H1 (cell line): Measurements from ENCODE around the gene CES4A. TPM values are rescaled to one million over a fixed set of nuclear protein-coding genes. Genes with fewer than 3 reads are reported as not detected.

ENCODE experiments used
- EGR1 ChIP-seq: IDR thresholded peaks from 2 replicates; pipeline ENCODE4 v1.6.1; 2011; ENCODE audit warnings: low read depth, low read length, borderline replicate concordance
- SP1 ChIP-seq: IDR thresholded peaks from 2 replicates; pipeline ENCODE4 v1.6.1; 2011; ENCODE audit warnings: low read depth, low read length
- polyA plus RNA-seq, 7 experiments: library from polyadenylated mRNA; depleted of rRNA in 3 of 7; stranded (reverse) in 5 of 7; unstranded in 2 of 7; fragments of >200 nt in 5 of 7; fragments of 200-250 nt in 2 of 7; gene quantifications; 1 replicate in 5 of 7; 2 replicates in 1 of 7; 4 replicates in 1 of 7; pipeline versions ENCODE4 v1.2.1 to v1.2.3, GENCODE V29; 2011 to 2013; ENCODE audit warnings: missing spikeins in 2 of 7, mixed read lengths in 2 of 7
- total RNA-seq: library from RNA; stranded (reverse); fragmentation: NEBNext Ultra II Directional; extraction: Animal tissue kit (Norgen Biotek cat#: 25700); gene quantifications from 2 replicates; pipeline ENCODE4 v1.2.1, GENCODE V29; 2021

The CES4A gene
- total and polyA plus RNA-seq, 2 of the 8 experiments (the other 6 are each of a cell fraction or from before 2014, with no cell fraction given), result 0.93 to 1.5 TPM

DNA sequence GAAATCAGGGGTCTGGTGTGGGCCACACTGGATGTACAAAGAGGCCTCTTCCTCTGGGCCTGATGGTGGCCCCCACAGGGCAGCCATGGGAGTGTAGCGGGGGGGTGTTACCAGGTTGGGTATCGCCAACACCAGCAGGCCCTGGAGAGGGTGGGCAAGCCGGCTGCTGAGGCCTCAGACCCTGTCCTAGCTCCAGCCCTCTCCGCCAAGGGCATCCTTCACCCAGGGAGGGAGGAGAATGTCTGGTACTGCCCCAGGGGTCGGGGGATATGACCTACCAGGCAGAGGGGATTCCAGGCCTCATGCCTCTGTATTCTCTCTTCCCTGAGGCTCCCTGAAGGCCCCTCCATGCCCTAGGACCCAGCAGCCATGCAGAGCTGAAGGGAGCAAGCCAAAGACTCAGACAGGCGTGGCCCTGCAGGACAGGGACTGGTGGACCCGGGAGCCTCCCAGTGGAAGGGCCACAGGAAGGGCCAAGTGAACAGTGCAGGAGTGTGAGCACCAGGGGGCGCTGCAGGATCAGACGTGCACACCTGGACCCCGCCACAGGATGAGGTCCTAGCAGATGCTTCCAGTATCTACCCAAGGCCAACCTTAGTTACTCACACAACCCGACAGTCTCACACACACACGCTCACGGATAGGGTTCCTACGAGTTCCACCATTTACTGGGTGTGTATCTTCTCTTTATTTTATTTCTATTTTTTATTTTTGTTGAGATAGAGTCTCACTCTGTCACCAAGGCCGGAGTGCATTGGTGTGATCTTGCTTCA is 10.9 kb upstream of the CES4A start (continued):
- TF ChIP-seq EGR1, result no peak
- no peak for TF ChIP-seq SP1
